ENCODE results near the gene STX19.
"Not testable (repeated sequence)": the region's sequence is repeated elsewhere in the genome, so short reads cannot be mapped to it uniquely, and the experiment has no call there.

STX19 gene

GRCh38 chr3:93969997-93970396 lies 58.4 kb downstream of the STX19 start:
- no peak for DNase-seq

DNA sequence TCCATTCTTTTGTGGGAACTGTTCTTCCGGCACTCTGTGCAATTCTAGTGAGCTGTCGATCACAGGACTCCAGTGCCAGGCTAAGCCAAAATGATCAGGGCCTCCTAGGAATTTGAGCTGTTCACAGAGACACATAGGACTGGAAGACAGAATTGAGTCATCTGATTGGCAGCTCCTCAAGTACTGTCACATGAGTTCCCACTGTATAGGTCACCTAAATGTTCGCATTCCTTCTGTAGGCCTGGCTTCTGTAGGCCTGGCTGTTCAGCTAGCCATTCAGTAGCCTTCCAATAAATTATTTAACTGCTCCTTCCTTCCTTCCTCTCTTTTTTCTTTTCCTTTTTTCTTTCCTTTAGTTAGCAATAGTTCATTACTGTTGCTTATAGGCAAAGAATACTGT lies 59.0 kb downstream of the STX19 start:
- DNase-seq: no peak

- DNase-seq: not testable (repeated sequence)
Observed at GRCh38 chr3:93965106-93965505, 63.3 kb downstream of the STX19 start.

All from NCI-H1436 treated with DMSO at 0.1 percent for 48 hours (cell line).